Metanephros (tissue), 1 donor: ENCODE results near the gene MOCS3. TPM values are rescaled to one million over a fixed set of nuclear protein-coding genes. Genes with fewer than 3 reads are reported as not detected.

ENCODE experiments used
- total RNA-seq: library from RNA; depleted of rRNA; stranded (reverse); fragments of >200 nt; gene quantifications from one replicate; pipeline ENCODE4 v1.2.3, GENCODE V29; 2014

MOCS3 gene, protein sequence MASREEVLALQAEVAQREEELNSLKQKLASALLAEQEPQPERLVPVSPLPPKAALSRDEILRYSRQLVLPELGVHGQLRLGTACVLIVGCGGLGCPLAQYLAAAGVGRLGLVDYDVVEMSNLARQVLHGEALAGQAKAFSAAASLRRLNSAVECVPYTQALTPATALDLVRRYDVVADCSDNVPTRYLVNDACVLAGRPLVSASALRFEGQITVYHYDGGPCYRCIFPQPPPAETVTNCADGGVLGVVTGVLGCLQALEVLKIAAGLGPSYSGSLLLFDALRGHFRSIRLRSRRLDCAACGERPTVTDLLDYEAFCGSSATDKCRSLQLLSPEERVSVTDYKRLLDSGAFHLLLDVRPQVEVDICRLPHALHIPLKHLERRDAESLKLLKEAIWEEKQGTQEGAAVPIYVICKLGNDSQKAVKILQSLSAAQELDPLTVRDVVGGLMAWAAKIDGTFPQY
- 6.0 TPM for total RNA-seq

DNA sequence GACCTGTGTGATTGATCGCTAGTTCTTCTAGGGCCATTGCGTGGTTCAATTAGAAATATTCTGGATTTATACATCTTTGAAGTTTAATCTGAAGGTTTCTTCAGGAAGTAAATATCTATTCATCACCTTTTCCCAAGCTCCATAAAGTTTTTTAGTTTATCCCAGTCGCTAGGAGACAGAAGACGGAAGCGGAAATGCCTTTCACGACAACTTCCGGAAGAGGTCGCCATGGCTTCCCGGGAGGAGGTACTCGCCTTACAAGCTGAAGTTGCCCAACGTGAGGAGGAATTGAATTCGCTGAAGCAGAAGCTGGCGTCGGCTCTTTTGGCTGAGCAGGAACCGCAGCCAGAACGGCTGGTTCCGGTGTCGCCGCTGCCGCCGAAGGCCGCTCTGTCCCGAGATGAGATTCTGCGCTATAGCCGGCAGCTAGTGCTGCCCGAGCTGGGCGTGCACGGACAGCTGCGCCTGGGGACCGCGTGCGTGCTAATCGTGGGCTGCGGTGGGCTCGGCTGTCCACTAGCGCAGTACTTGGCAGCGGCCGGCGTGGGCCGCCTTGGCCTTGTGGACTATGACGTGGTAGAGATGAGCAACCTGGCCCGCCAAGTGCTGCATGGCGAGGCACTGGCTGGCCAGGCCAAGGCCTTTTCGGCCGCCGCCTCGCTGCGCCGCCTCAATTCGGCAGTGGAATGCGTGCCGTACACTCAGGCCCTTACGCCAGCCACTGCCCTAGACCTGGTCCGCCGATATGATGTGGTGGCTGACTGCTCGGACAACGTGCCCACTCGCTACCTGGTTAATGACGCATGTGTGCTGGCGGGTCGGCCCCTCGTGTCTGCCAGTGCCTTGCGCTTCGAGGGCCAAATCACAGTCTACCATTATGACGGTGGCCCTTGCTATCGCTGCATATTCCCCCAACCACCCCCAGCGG is at the start of gene MOCS3:
MOCS3 (plus strand) TSS at position 204 of the 928 bp plus-strand sequence; CDS start at position 229, 25 bp downstream.

DNA sequence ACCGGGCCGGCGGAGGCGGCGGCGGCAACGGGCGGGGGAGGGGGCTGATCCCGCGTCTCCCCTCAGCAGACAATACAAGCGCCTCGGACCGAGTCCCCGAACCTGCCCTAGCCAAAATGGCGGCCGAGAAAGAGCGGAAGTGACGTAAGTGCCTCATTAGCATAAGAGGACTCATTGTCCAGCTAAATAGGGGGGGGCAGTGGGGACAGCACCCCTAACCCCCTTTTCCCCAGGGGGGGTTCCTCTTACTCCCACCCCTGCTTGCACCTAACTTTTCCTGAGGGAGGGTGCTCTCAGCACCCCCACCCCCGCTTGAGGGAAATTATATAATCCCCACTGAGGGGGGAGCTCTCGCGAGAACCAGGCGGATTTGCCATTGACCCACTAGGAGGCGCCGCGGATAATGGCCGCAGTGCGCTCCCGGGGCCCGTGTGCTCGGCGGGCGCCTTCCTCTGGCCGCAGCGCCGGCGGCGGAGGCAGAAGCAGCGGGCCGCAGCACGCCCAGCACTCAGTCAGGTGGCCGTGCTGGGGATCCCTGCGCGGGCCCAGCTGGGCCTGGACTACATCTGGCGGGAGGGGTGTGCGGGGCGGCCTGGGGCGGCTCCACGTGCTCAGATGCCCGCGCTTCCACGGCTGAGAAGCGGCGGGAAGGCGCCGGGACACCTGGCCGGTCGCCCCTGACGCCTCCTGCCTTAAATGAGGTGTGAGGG is 27.2 kb upstream of the MOCS3 start, which contains the start of gene ADNP:
ADNP (minus strand) TSS at position 132 of the 710 bp plus-strand sequence. CDS start 27,441 bp downstream, outside the sequence.

DNA sequence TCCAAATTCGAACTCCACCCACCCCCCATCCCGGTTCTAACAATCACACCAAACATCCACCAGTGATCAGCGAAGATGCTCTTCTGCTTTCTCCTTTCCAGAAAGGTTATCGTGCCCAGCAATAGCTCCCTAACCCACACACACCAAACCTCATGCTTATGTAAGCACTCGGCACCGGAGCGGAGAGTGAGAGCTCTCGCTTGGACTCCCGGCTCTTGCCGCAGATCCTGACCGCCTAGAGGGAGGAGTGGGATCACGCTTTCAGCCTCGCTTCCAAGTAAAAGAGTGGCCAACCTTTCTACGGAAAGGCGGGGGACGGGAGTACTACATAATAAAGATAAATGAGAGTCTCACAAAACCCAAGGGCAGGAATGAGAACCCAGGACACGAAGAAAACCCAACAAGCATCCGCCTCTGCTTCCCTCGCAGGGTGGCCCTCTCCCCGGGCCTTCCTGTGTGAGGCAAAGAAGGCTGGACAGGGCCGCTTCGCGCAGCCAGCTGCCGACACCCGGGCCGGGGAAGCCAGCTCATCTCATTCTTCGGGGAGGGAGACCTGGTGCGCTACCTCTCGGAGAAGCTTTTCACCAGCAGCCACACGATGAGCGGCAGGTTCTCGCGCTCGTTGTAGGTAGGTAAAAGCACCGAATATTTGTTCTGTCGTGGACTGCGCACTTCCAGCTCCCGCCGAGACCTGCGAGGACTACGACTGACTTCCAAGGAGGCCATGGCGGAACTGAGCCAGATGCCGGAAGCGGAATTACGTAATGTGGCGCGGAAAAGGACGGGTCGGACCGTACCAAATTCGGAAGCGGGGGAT is 612 bp upstream of the MOCS3 start, which contains the start of gene DPM1:
DPM1 (minus strand) TSS at position 735 of the 817 bp plus-strand sequence; CDS start at position 726, 9 bp downstream.

Other genes with a start within 250 kb of the MOCS3 start
- 50.8 TPM for gene PARD6B, start 227.2 kb upstream of the MOCS3 start, total RNA-seq
- gene BCAS4, start 163.8 kb upstream of the MOCS3 start, total RNA-seq: 4.8 TPM
- gene ADNP, start 27.4 kb upstream of the MOCS3 start, total RNA-seq: 59.9 TPM
- 42.2 TPM for gene DPM1, start 286 bp upstream of the MOCS3 start, total RNA-seq
- gene KCNG1, start 64.3 kb downstream of the MOCS3 start, total RNA-seq: 5.8 TPM